CD14-positive monocyte (primary cell): Measurements from ENCODE around the gene SLC29A1. TPM values are rescaled to one million over a fixed set of nuclear protein-coding genes. Genes with fewer than 3 reads are reported as not detected.

Source experiments
- DNase-seq, 3 donors: peaks; one replicate each; pipeline ENCODE4 v3.0.0-alpha.2; 2011 to 2022
- H2AFZ ChIP-seq: 2 replicates; pipeline ENCODE4 v1.6.0; 2012; ENCODE audit warnings: mild to moderate bottlenecking, low read depth, low read length, inconsistent platforms; ENCODE audit not compliant: insufficient read depth, poor library complexity, severe bottlenecking
- H3K27ac ChIP-seq, 2 donors: 1 replicate in 1 of 2; 2 replicates in 1 of 2; pipeline ENCODE4 v1.5.1; 2012 to 2013; ENCODE audit warnings: low read length in 2 of 2, control low read depth in 1 of 2, inconsistent platforms in 1 of 2, low read depth in 1 of 2, mild to moderate bottlenecking in 1 of 2
- H3K27me3 ChIP-seq, 2 donors: one replicate each; pipeline versions ENCODE4 v1.6.0 to v1.6.1; 2011 to 2013; ENCODE audit warnings: low read length in 2 of 2; ENCODE audit not compliant: control insufficient read depth in 2 of 2, insufficient read depth in 2 of 2
- H3K36me3 ChIP-seq, 2 donors: replicated peaks in 1 of 2; 1 replicate in 1 of 2; 2 replicates in 1 of 2; pipeline versions ENCODE4 v1.5.1 to v1.6.1; 2012 to 2013; ENCODE audit warnings: low read length in 2 of 2, control low read depth in 1 of 2, inconsistent platforms in 1 of 2, mild to moderate bottlenecking in 1 of 2; ENCODE audit not compliant: insufficient read depth in 2 of 2, control insufficient read depth in 1 of 2
- H3K4me1 ChIP-seq, 2 donors: 1 replicate in 1 of 2; 2 replicates in 1 of 2; pipeline versions ENCODE4 v1.5.1 to v1.6.1; 2012 to 2013; ENCODE audit warnings: low read length in 2 of 2, control low read depth in 1 of 2, inconsistent platforms in 1 of 2, mild to moderate bottlenecking in 1 of 2, moderate library complexity in 1 of 2; ENCODE audit not compliant: insufficient read depth in 2 of 2, control insufficient read depth in 1 of 2
- H3K4me2 ChIP-seq: replicated peaks from 2 replicates; pipeline ENCODE3; 2012; ENCODE audit warnings: low read length, moderate library complexity, mild to moderate bottlenecking; ENCODE audit not compliant: poor library complexity, severe bottlenecking; ENCODE audit errors: extremely low read depth
- H3K4me3 ChIP-seq, 3 experiments: fragments of 200-600 bp in 1 of 3; sonication (generic) in 1 of 3; replicated peaks in 1 of 3; 1 replicate in 2 of 3; 2 replicates in 1 of 3; pipeline ENCODE4 v1.5.1; 2011 to 2013; ENCODE audit warnings: low read length in 3 of 3, mild to moderate bottlenecking in 3 of 3, control low read depth in 2 of 3, low read depth in 2 of 3, inconsistent platforms in 1 of 3, moderate library complexity in 1 of 3
- H3K79me2 ChIP-seq: 2 replicates; pipeline ENCODE4 v1.6.0; 2012; ENCODE audit warnings: mild to moderate bottlenecking, control low read depth, inconsistent platforms, low read length, moderate library complexity; ENCODE audit not compliant: insufficient read depth
- H3K9ac ChIP-seq: 2 replicates; pipeline ENCODE4 v1.6.0; 2017; ENCODE audit warnings: low read length, mild to moderate bottlenecking; ENCODE audit not compliant: insufficient read depth, poor library complexity, severe bottlenecking
- H3K9me3 ChIP-seq, 2 donors: replicated peaks in 1 of 2; 1 replicate in 1 of 2; 2 replicates in 1 of 2; pipeline versions ENCODE4 v1.5.1 to v1.6.1; 2012 to 2013; ENCODE audit warnings: low read length in 2 of 2, control low read depth in 1 of 2; ENCODE audit not compliant: control insufficient read depth in 1 of 2, insufficient read depth in 1 of 2
- H4K20me1 ChIP-seq: 2 replicates; pipeline ENCODE4 v1.6.0; 2012; ENCODE audit warnings: mild to moderate bottlenecking, low read length, control low read depth, moderate library complexity; ENCODE audit not compliant: insufficient read depth
- H3K27ac Mint-ChIP-seq, 7 donors: one replicate each; pipeline ENCODE4 v1.8.0; 2020; ENCODE audit warnings: mild to moderate bottlenecking in 7 of 7, mixed read lengths in 7 of 7, moderate library complexity in 6 of 7, inconsistent platforms in 2 of 7
- H3K27me3 Mint-ChIP-seq, 3 donors: one replicate each; pipeline ENCODE4 v1.8.0; 2021 to 2022; ENCODE audit warnings: low read depth in 3 of 3, mild to moderate bottlenecking in 3 of 3, mixed read lengths in 3 of 3, moderate library complexity in 3 of 3, inconsistent platforms in 1 of 3
- H3K36me3 Mint-ChIP-seq, 2 donors: one replicate each; pipeline ENCODE4 v1.8.0; 2020; ENCODE audit warnings: mixed read lengths in 2 of 2, inconsistent platforms in 1 of 2, mild to moderate bottlenecking in 1 of 2
- H3K4me1 Mint-ChIP-seq: one replicate; pipeline ENCODE4 v1.8.0; 2020; ENCODE audit warnings: mild to moderate bottlenecking, mixed read lengths
- H3K4me3 Mint-ChIP-seq, 2 donors: one replicate each; pipeline ENCODE4 v1.8.0; 2020; ENCODE audit warnings: mild to moderate bottlenecking in 2 of 2, mixed read lengths in 2 of 2, moderate library complexity in 1 of 2
- H3K9me3 Mint-ChIP-seq, 7 donors: one replicate each; pipeline ENCODE4 v1.8.0; 2020 to 2022; ENCODE audit warnings: mixed read lengths in 7 of 7, mild to moderate bottlenecking in 6 of 7, moderate library complexity in 6 of 7, inconsistent platforms in 2 of 7
- CTCF ChIP-seq: fragments of 200-600 bp; IDR thresholded peaks from one replicate; pipeline ENCODE4 v1.8.0; 2022; ENCODE audit warnings: antibody characterized with exemption, mild to moderate bottlenecking
- WGBS: methylation state at CpG from one replicate; pipeline ENCODE4 v1.1.5; 2013; ENCODE audit warnings: missing lambda C conversion rate; ENCODE audit not compliant: insufficient coverage; 5-methylcytosine and 5-hydroxymethylcytosine counted together
- intact Hi-C, 2 donors: fragments of 100-400 bp; cut with micrococcal nuclease; formaldehyde crosslinking; loops; one replicate each; pipeline versions ENCODE4 v1.15.0 to v1.15.1; 2023
- polyA plus RNA-seq, 3 donors: library from polyadenylated mRNA; depleted of rRNA in 1 of 3; unstranded in 2 of 3; stranded (reverse) in 1 of 3; fragments of 300-500 nt in 2 of 3; fragments of >200 nt in 1 of 3; fragmentation: Illumina TruSeq in 2 of 3; gene quantifications; 1 replicate in 2 of 3; 2 replicates in 1 of 3; pipeline ENCODE4 v1.2.3, GENCODE V29; 2012 to 2021

The SLC29A1 gene
- polyA plus RNA-seq, 3 donors = 14.3 to 23.2 (median 15.0) TPM

GRCh38 chr6:44188819-44189218, 34.6 kb upstream of the SLC29A1 start:
- H3K4me1 ChIP-seq = peaks cover 9% of the 10 kb centered on the region in 2 donors
- no peak overlapping the region for H3K9ac ChIP-seq
- DNase-seq = no peak
- no peak overlapping the region for H3K4me2 ChIP-seq
- no peaks in the 10 kb centered on the region for H4K20me1 ChIP-seq
- no peak for TF ChIP-seq CTCF
- no peaks in the 10 kb centered on the region for H3K36me3 ChIP-seq
- no peaks in the 10 kb centered on the region for H3K9me3 ChIP-seq
- H3K79me2 ChIP-seq = no peaks in the 10 kb centered on the region
- no peak overlapping the region for H3K27ac ChIP-seq
- Mint-ChIP-seq H3K4me1 (peaks cover 14% of the 10 kb centered on the region), H3K36me3 (no peaks in the 10 kb centered on the region), H3K27ac (no peak overlapping the region), H3K4me3 (no peak overlapping the region), H3K9me3 (peaks cover 0 to 2% (median 0%) of the 10 kb centered on the region in 7 donors), H3K27me3 (peaks cover 2 to 8% (median 2%) of the 10 kb centered on the region in 3 donors)
- no peaks in the 10 kb centered on the region for H3K27me3 ChIP-seq
- intact Hi-C loops = no loop called here
- 100% methylated on average over 1 of the region's 2 CpGs for WGBS
- H2AFZ ChIP-seq = no peak overlapping the region
- no peak overlapping the region for H3K4me3 ChIP-seq

GRCh38 chr6:44189257-44189656, 34.1 kb upstream of the SLC29A1 start:
- DNase-seq = no peak
- Histone ChIP-seq H3K9ac (no peak overlapping the region), H3K27ac (no peak overlapping the region), H2AFZ (no peak overlapping the region), H3K27me3 (no peaks in the 10 kb centered on the region), H3K4me3 (no peak overlapping the region), H3K4me2 (no peak overlapping the region), H3K4me1 (peaks cover 9% of the 10 kb centered on the region in 2 donors), H4K20me1 (no peaks in the 10 kb centered on the region), H3K9me3 (no peaks in the 10 kb centered on the region), H3K79me2 (no peaks in the 10 kb centered on the region), H3K36me3 (no peaks in the 10 kb centered on the region)
- Mint-ChIP-seq H3K36me3 (no peaks in the 10 kb centered on the region), H3K27ac (no peak overlapping the region), H3K4me1 (peaks cover 14% of the 10 kb centered on the region), H3K4me3 (no peak overlapping the region), H3K9me3 (peaks cover 0 to 2% (median 0%) of the 10 kb centered on the region in 7 donors), H3K27me3 (peaks cover 0 to 8% (median 2%) of the 10 kb centered on the region in 3 donors)
- intact Hi-C loops = no loop called here
- no peak for TF ChIP-seq CTCF
- 62% methylated on average over 2 of the region's 2 CpGs for WGBS
